ENCODE data around the gene FBXO46. TPM values are rescaled to one million over a fixed set of nuclear protein-coding genes. Genes with fewer than 3 reads are reported as not detected.
A peak's percentile ranks its signal among the peaks of the same experiment; 100 is the strongest.
"Not testable (repeated sequence)": the region's sequence is repeated elsewhere in the genome, so short reads cannot be mapped to it uniquely, and the experiment has no call there.

FBXO46 gene
- polyA plus RNA-seq, 5 donors, result 10.2 to 22.1 (median 17.6) TPM

- DNase-seq, result peak; percentile 95 to 97
Observed at GRCh38 chr19:45691516-45692186, 39.0 kb downstream of the FBXO46 start, which contains the start of gene SNRPD2. Gene SNRPD2, minus strand, starts transcription at chr19:45691953. Its CDS starts 65 bp downstream, at chr19:45691888.

GRCh38 chr19:45687599-45687998, 43.1 kb downstream of the FBXO46 start:
- DNase-seq, result no peak

DNA sequence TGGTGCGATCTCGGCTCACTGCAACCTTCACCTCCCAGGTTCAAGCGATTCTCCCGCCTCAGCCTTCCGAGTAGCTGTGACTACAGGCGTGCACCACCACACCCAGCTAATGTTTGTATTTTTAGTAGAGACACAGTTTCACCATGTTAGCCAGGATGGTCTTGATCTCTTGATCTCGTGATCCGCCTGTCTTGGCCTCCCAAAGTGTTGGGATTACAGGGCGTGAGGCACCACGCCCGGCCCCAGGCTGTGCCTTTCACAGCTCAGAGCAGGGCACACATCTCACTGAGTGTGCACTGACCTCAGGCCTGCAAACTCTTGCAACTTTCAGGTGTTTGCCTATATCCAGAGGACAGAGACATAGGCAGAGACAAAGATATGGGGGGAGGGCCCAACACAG, 45.7 kb downstream of the FBXO46 start:
- not testable (repeated sequence) for DNase-seq

- no peak for DNase-seq
Observed at GRCh38 chr19:45682908-45683307, 47.8 kb downstream of the FBXO46 start.

GRCh38 chr19:45682117-45682516, 48.6 kb downstream of the FBXO46 start:
- DNase-seq, result no peak

DNA sequence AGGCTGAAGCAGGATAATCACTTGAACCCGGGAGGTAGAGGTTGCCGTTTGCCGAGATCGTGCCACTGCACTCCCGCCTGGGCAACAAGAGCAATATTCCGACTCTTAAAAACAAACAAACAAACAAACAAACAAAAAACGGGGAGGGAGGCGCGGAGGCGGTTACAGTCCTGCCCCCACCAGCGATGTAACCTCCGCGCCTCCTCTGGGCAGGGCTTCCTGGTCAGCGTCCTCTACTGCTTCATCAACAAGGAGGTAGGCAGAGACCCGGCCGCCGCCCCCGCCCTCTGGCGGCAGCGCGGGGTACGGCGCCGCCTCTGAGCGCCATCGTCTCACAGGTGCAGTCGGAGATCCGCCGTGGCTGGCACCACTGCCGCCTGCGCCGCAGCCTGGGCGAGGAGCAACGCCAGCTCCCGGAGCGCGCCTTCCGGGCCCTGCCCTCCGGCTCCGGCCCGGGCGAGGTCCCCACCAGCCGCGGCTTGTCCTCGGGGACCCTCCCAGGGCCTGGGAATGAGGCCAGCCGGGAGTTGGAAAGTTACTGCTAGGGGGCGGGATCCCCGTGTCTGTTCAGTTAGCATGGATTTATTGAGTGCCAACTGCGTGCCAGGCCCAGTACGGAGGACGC, 49.2 kb downstream of the FBXO46 start:
- DNase-seq, result peak; percentile 67 to 68

GRCh38 chr19:45677351-45678230, 53.1 kb downstream of the FBXO46 start:
- DNase-seq, result peak; percentile 64 to 67

GRCh38 chr19:45676851-45677263, 53.8 kb downstream of the FBXO46 start:
- no peak for DNase-seq

- DNase-seq, result no peak
Observed at GRCh38 chr19:45674946-45675345, 55.8 kb downstream of the FBXO46 start.

DNA sequence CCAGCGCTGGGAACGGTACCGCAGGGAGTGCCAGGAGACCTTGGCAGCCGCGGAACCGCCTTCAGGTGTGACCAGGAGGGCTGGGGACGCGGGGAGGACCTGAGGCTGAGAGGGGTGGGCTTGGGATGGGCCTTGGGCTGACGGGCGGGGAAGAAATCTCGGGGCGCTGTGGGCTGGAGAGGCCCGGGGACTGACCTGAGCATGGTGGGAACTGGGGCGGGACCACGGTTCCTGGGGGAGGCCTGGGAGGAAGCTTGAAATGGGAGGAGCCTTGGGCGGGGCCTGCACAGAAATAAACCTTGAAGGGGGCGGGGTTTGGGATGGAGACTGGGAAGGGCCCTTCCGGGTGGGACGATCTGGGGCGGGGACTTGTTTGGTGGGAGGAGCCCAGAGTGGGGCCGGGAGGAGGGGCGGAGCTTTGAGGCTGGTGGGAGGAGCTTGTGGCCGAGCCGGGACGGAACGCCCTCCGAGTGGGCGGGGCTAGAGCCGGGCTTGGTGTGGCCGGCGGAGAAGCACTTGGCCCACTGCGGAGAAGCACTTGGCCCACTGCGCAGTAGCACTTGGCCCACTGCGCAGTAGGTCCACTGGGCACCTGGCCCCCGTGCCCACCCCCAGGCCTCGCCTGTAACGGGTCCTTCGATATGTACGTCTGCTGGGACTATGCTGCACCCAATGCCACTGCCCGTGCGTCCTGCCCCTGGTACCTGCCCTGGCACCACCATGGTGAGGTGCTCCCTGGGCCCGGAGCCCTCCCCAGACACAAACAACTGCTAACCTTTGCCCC, 59.8 kb downstream of the FBXO46 start:
- DNase-seq, result peak in 1 of 2 donors; percentile 32

- no peak for DNase-seq
Observed at GRCh38 chr19:45668342-45668871, 62.3 kb downstream of the FBXO46 start.

- no peak for DNase-seq
Observed at GRCh38 chr19:45667620-45668341, 62.9 kb downstream of the FBXO46 start, which contains the start of gene GIPR. Gene GIPR, plus strand, starts transcription at chr19:45668221. Its CDS starts 1,300 bp downstream, at chr19:45669521.

- no peak for DNase-seq
Observed at GRCh38 chr19:45664575-45664974, 66.1 kb downstream of the FBXO46 start.

GRCh38 chr19:45663800-45664199, 66.9 kb downstream of the FBXO46 start:
- no peak for DNase-seq

DNA sequence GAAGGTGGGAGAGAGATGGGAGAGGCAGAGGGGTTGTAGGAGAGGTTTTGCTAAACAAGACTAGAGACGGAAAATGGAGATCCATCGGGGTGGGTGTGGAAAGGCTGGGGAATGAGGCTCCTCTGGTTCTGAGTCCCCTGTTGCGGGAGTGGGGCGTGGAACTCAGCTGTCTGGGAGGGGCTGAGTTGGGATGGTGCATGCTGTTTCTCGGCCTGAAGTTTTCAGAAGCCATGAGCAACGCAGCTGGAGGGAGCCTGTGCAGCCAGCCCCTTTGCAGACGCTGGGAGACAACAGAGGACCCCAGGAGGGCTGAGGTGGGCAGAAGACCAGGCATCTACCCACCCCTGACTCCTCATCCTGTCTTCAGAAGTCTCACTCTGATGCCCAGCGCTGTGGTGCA, 70.1 kb downstream of the FBXO46 start:
- no peak for DNase-seq

Other genes with a start within 250 kb of the FBXO46 start
- 10 to 100 TPM; 10.1 to 14.7 (median 11.2) TPM for gene RTN2, start 233.8 kb downstream of the FBXO46 start, polyA plus RNA-seq (ENCODE audit: insufficient read depth in 1 of 5, insufficient read length in 5 of 5, low replicate concordance in 1 of 5)
- under 1 TPM; 0.15 to 0.49 (median 0.28) TPM for gene PPM1N, start 232.5 kb downstream of the FBXO46 start, polyA plus RNA-seq (ENCODE audit: insufficient read depth in 1 of 5, insufficient read length in 5 of 5, low replicate concordance in 1 of 5)
- gene VASP, start 223.4 kb downstream of the FBXO46 start, polyA plus RNA-seq (ENCODE audit: insufficient read depth in 1 of 5, insufficient read length in 5 of 5, low replicate concordance in 1 of 5), result 10 to 100 TPM; 47.8 to 59.7 (median 57.2) TPM
- gene OPA3, start 146.1 kb downstream of the FBXO46 start, polyA plus RNA-seq (ENCODE audit: insufficient read depth in 1 of 5, insufficient read length in 5 of 5, low replicate concordance in 1 of 5), result 1 to 10 TPM; 5.8 to 9.4 (median 6.0) TPM
- 1 to 10 TPM; 2.5 to 5.3 (median 3.7) TPM for gene GPR4, start 128.7 kb downstream of the FBXO46 start, polyA plus RNA-seq (ENCODE audit: insufficient read depth in 1 of 5, insufficient read length in 5 of 5, low replicate concordance in 1 of 5)
- gene EML2, start 91.5 kb downstream of the FBXO46 start, polyA plus RNA-seq (ENCODE audit: insufficient read depth in 1 of 5, insufficient read length in 5 of 5, low replicate concordance in 1 of 5), result 10 to 100 TPM; 24.3 to 31.4 (median 29.8) TPM
- 1 to 10 TPM; 2.8 to 8.7 (median 5.2) TPM for gene GIPR, start 62.7 kb downstream of the FBXO46 start, polyA plus RNA-seq (ENCODE audit: insufficient read depth in 1 of 5, insufficient read length in 5 of 5, low replicate concordance in 1 of 5)
- 100 to 1,000 TPM; 328 to 445 (median 361) TPM for gene SNRPD2, start 38.9 kb downstream of the FBXO46 start, polyA plus RNA-seq (ENCODE audit: insufficient read depth in 1 of 5, insufficient read length in 5 of 5, low replicate concordance in 1 of 5)
- 10 to 100 TPM in 4 of 5 donors, 1 to 10 TPM in 1; 7.2 to 14.6 (median 11.4) TPM for gene QPCTL, start 38.2 kb downstream of the FBXO46 start, polyA plus RNA-seq (ENCODE audit: insufficient read depth in 1 of 5, insufficient read length in 5 of 5, low replicate concordance in 1 of 5)
- not detected for gene MEIOSIN, start 2.5 kb upstream of the FBXO46 start, polyA plus RNA-seq (ENCODE audit: insufficient read depth in 1 of 5, insufficient read length in 5 of 5, low replicate concordance in 1 of 5)
- 10 to 100 TPM; 10.7 to 39.5 (median 20.0) TPM for gene SIX5, start 38.4 kb upstream of the FBXO46 start, polyA plus RNA-seq (ENCODE audit: insufficient read depth in 1 of 5, insufficient read length in 5 of 5, low replicate concordance in 1 of 5)
- gene DMPK, start 51.6 kb upstream of the FBXO46 start, polyA plus RNA-seq (ENCODE audit: insufficient read depth in 1 of 5, insufficient read length in 5 of 5, low replicate concordance in 1 of 5), result 10 to 100 TPM; 43.9 to 89.6 (median 52.9) TPM
- 10 to 100 TPM; 23.6 to 45.4 (median 34.3) TPM for gene DMWD, start 61.9 kb upstream of the FBXO46 start, polyA plus RNA-seq (ENCODE audit: insufficient read depth in 1 of 5, insufficient read length in 5 of 5, low replicate concordance in 1 of 5)
- gene RSPH6A, start 84.4 kb upstream of the FBXO46 start, polyA plus RNA-seq (ENCODE audit: insufficient read depth in 1 of 5, insufficient read length in 5 of 5, low replicate concordance in 1 of 5), result under 1 TPM in 1 of 5 donors, not detected in 4; 0.08 TPM
- 10 to 100 TPM; 50.6 to 73.7 (median 64.0) TPM for gene SYMPK, start 132.3 kb upstream of the FBXO46 start, polyA plus RNA-seq (ENCODE audit: insufficient read depth in 1 of 5, insufficient read length in 5 of 5, low replicate concordance in 1 of 5)
- gene FOXA3, start 133.4 kb upstream of the FBXO46 start, polyA plus RNA-seq (ENCODE audit: insufficient read depth in 1 of 5, insufficient read length in 5 of 5, low replicate concordance in 1 of 5), result 1 to 10 TPM; 1.2 to 3.3 (median 1.6) TPM
- 10 to 100 TPM; 12.1 to 33.4 (median 15.8) TPM for gene IRF2BP1, start 155.2 kb upstream of the FBXO46 start, polyA plus RNA-seq (ENCODE audit: insufficient read depth in 1 of 5, insufficient read length in 5 of 5, low replicate concordance in 1 of 5)
- gene MYPOP, start 171.7 kb upstream of the FBXO46 start, polyA plus RNA-seq (ENCODE audit: insufficient read depth in 1 of 5, insufficient read length in 5 of 5, low replicate concordance in 1 of 5), result 1 to 10 TPM; 3.6 to 7.5 (median 5.0) TPM
- gene NANOS2, start 183.9 kb upstream of the FBXO46 start, polyA plus RNA-seq (ENCODE audit: insufficient read depth in 1 of 5, insufficient read length in 5 of 5, low replicate concordance in 1 of 5), result not detected
- gene NOVA2, start 243.0 kb upstream of the FBXO46 start, polyA plus RNA-seq (ENCODE audit: insufficient read depth in 1 of 5, insufficient read length in 5 of 5, low replicate concordance in 1 of 5), result 10 to 100 TPM in 1 of 5 donors, 1 to 10 TPM in 4; 7.4 to 11.1 (median 9.6) TPM

Data from right lung (tissue), 5 donors.